Vagina (tissue), 2 donors: ENCODE measurements around the gene LARP1. TPM values are rescaled to one million over a fixed set of nuclear protein-coding genes. Genes with fewer than 3 reads are reported as not detected.

Experiments
- DNase-seq, 2 donors: peaks; one replicate each; pipeline ENCODE4 v3.0.0-alpha.2; 2017; ENCODE audit errors: extremely low spot score in 2 of 2
- H3K27ac ChIP-seq: fragments of 200-600 bp; sonication (generic); one replicate; pipeline ENCODE4 v1.5.1; 2019
- H3K27me3 ChIP-seq: fragments of 200-600 bp; sonication (generic); one replicate; pipeline ENCODE4 v1.5.1; 2019
- H3K36me3 ChIP-seq, 2 donors: fragments of 200-600 bp; sonication (generic); one replicate each; pipeline ENCODE4 v1.5.1; 2017 to 2019
- H3K4me1 ChIP-seq: fragments of 200-600 bp; sonication (generic); one replicate; pipeline ENCODE4 v1.5.1; 2019
- H3K4me3 ChIP-seq, 2 donors: fragments of 200-600 bp; sonication (generic); 1 replicate in 1 of 2; 2 replicates in 1 of 2; pipeline ENCODE4 v1.5.1; 2016 to 2019
- H3K9me3 ChIP-seq: fragments of 200-600 bp; sonication (generic); one replicate; pipeline ENCODE4 v1.5.1; 2019
- CTCF ChIP-seq, 3 experiments: fragments of 450-650 bp in 2 of 3; fragments of 200-600 bp in 1 of 3; sonication (generic) in 1 of 3; IDR thresholded peaks; one replicate each; pipeline ENCODE4 v1.5.1; 2017 to 2019; ENCODE audit warnings: antibody characterized with exemption in 3 of 3, mild to moderate bottlenecking in 2 of 3, moderate library complexity in 2 of 3
- POLR2A ChIP-seq, 2 donors: fragments of 450-650 bp; IDR thresholded peaks; one replicate each; pipeline ENCODE4 v1.6.1; 2017; ENCODE audit warnings: antibody characterized with exemption in 2 of 2, mild to moderate bottlenecking in 2 of 2, moderate library complexity in 2 of 2
- POLR2AphosphoS5 ChIP-seq, 2 donors: sonication (generic); formaldehyde crosslinking; IDR thresholded peaks; one replicate each; pipeline ENCODE4 v1.9.0; 2017; ENCODE audit warnings: antibody characterized with exemption in 2 of 2, mild to moderate bottlenecking in 2 of 2, low read depth in 1 of 2; ENCODE audit not compliant: insufficient read depth in 1 of 2
- intact Hi-C: fragments of 100-400 bp; cut with DNase I; formaldehyde crosslinking; loops from one replicate; pipeline ENCODE4 v1.15.1; 2023
- total RNA-seq: library from RNA; depleted of rRNA; stranded (reverse); fragments of >200 nt; gene quantifications from one replicate; pipeline ENCODE4 v1.2.3, GENCODE V29; 2016

The LARP1 gene
- total RNA-seq, 1 donor from 2014 or later = 98.0 TPM

DNA sequence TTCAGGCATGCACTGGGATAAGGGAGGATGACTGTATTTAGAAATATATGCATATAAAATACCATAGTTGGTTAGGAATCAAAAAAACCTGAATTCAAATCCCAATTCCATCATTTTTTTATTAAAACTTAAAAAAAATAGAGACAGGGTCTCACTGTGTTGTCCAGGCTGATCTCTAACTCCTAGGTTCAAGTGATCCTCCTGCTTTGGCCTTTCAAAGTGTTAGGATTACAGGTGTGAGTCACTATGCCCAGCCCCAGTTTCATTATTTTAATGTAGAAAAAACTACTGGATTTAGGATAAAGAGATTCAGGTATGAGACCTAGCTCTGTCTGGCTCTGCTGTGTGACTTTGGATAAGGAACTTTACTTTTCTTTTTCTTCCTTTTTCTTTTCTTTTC is 3.3 kb upstream of the LARP1 start:
- intact Hi-C loops = loop anchor here (10.0 kb wide), 1 partner anchor 67 kb away; no protein-coding TSS in a partner anchor
- TF ChIP-seq CTCF (IDR thresholded peaks at IDR 0.05) (no peak), POLR2AphosphoS5 (IDR thresholded peaks at IDR 0.05; ENCODE audit: insufficient read depth in 1 of 2, low read depth in 1 of 2) (no peak), POLR2A (IDR thresholded peaks at IDR 0.05) (no peak)
- H3K27ac ChIP-seq = no peak overlapping the region

GRCh38 chr5:154753792-154754191 is 1.4 kb upstream of the LARP1 start:
- Histone ChIP-seq H3K27me3 (no peaks in the 10 kb centered on the region), H3K4me3 (peak overlapping the region; percentile 51 to 81), H3K27ac (peak overlapping the region; percentile 98), H3K4me1 (peaks cover 33% of the 10 kb centered on the region), H3K9me3 (no peaks in the 10 kb centered on the region), H3K36me3 (no peaks in the 10 kb centered on the region)
- TF ChIP-seq CTCF (IDR thresholded peaks at IDR 0.05) = no peak
- peak in 1 of 2 donors; percentile 63 for TF ChIP-seq POLR2A (IDR thresholded peaks at IDR 0.05)
- peak in 1 of 2 donors; percentile 85 for TF ChIP-seq POLR2AphosphoS5 (IDR thresholded peaks at IDR 0.05; ENCODE audit: insufficient read depth in 1 of 2, low read depth in 1 of 2)
- intact Hi-C loops = loop anchor here (2.0 to 10.0 kb wide), 2 partner anchors 69 to 103 kb away; no protein-coding TSS in a partner anchor
- DNase-seq = peak in 1 of 2 donors; percentile 96

More for the DNA sequence above, 3.3 kb upstream of the LARP1 start:
- Histone ChIP-seq H3K4me3 (no peak overlapping the region), H3K36me3 (no peaks in the 10 kb centered on the region), H3K4me1 (peaks cover 19% of the 10 kb centered on the region), H3K27me3 (no peaks in the 10 kb centered on the region), H3K9me3 (no peaks in the 10 kb centered on the region)
- no peak for DNase-seq

- Histone ChIP-seq H3K36me3 (no peaks in the 10 kb centered on the region), H3K4me3 (peak overlapping the region; percentile 73 to 81), H3K9me3 (no peaks in the 10 kb centered on the region), H3K4me1 (peaks cover 42% of the 10 kb centered on the region), H3K27me3 (no peaks in the 10 kb centered on the region), H3K27ac (peak overlapping the region; percentile 98)
- intact Hi-C loops = loop anchor here (2.0 to 10.0 kb wide), 2 partner anchors 70 to 102 kb away; no protein-coding TSS in a partner anchor
- DNase-seq = peak in 1 of 2 donors; percentile 99
- TF ChIP-seq CTCF (IDR thresholded peaks at IDR 0.05) (peak in 1 of 3 experiments; percentile 35), POLR2A (IDR thresholded peaks at IDR 0.05) (peak in 1 of 2 donors; percentile 79), POLR2AphosphoS5 (IDR thresholded peaks at IDR 0.05; ENCODE audit: insufficient read depth in 1 of 2, low read depth in 1 of 2) (peak; percentile 86 to 95)
Observed at GRCh38 chr5:154754460-154755360, 467 bp upstream of the LARP1 start.

GRCh38 chr5:154756009-154756867 is 1.1 kb downstream of the LARP1 start:
- no peak for DNase-seq
- peaks cover 57% of the 10 kb centered on the region for H3K4me1 ChIP-seq
- H3K27ac ChIP-seq = peak overlapping the region; percentile 98
- no peak for TF ChIP-seq POLR2A (IDR thresholded peaks at IDR 0.05)
- TF ChIP-seq POLR2AphosphoS5 (IDR thresholded peaks at IDR 0.05; ENCODE audit: insufficient read depth in 1 of 2, low read depth in 1 of 2) = peak in 1 of 2 donors; percentile 55
- TF ChIP-seq CTCF (IDR thresholded peaks at IDR 0.05) = no peak
- peak overlapping the region; percentile 73 to 81 for H3K4me3 ChIP-seq
- intact Hi-C loops = loop anchor here (10.0 kb wide), 1 partner anchor 71 kb away; no protein-coding TSS in a partner anchor
- H3K36me3 ChIP-seq = no peaks in the 10 kb centered on the region
- H3K9me3 ChIP-seq = no peaks in the 10 kb centered on the region
- H3K27me3 ChIP-seq = no peaks in the 10 kb centered on the region
